Measurements from ENCODE around the gene TNP2. TPM values are rescaled to one million over a fixed set of nuclear protein-coding genes. Genes with fewer than 3 reads are reported as not detected.

Gene TNP2
- total RNA-seq, 1 experiment from 2014 or later = not detected

GRCh38 chr16:11272484-11272883 lies 3.4 kb upstream of the TNP2 start:
- Histone ChIP-seq H3K79me2 (ENCODE audit: insufficient read depth, low read length) (no peaks in the 10 kb centered on the region), H3K27me3 (ENCODE audit: insufficient read depth, low read length) (no peaks in the 10 kb centered on the region), H2AFZ (ENCODE audit: low read depth, low read length, poor library complexity, severe bottlenecking) (no peak overlapping the region), H3K4me1 (ENCODE audit: control insufficient read depth in 1 of 2, insufficient read depth in 2 of 2, low read length in 2 of 2) (no peaks in the 10 kb centered on the region), H3K9ac (ENCODE audit: low read length) (no peak overlapping the region), H3K36me3 (ENCODE audit: control insufficient read depth in 1 of 2, insufficient read depth in 2 of 2, low read length in 2 of 2) (no peaks in the 10 kb centered on the region), H3K9me2 (ENCODE audit: insufficient read depth) (no peaks in the 10 kb centered on the region), H3K4me3 (replicated peaks in 1 of 2; ENCODE audit: low read depth in 1 of 2, low read length in 2 of 2) (no peak overlapping the region), H4K20me1 (ENCODE audit: insufficient read depth) (no peaks in the 10 kb centered on the region), H3K27ac (ENCODE audit: low read depth, low read length) (no peak overlapping the region), H3K4me2 (ENCODE audit: low read length) (no peak overlapping the region), H3K9me3 (ENCODE audit: control insufficient read depth in 1 of 2, insufficient read depth in 1 of 2, low read depth in 1 of 2, low read length in 2 of 2) (no peaks in the 10 kb centered on the region)
- no TSS peak for BruUV-seq (replicated peaks)
- ChIA-PET CTCF (no interaction called here), POLR2A (interaction anchor here (1.4 kb wide), 1 partner anchor 17 kb away, joined by 5 read pairs; the partner anchor contains the start of gene SOCS1), RAD21 (ENCODE audit: low non-redundant PET in 1 of 2, low total read pairs in 2 of 2, uncharacterized antibody in 2 of 2, unreplicated experiment in 2 of 2) (no interaction called here)
- ATAC-seq = no peak
- intact Hi-C loops (cut with micrococcal nuclease) = no loop called here
- TF ChIP-seq ZFX (IDR thresholded peaks at IDR 0.05) = no peak
- no peak for TF ChIP-seq TCF7L2 (IDR thresholded peaks at IDR 0.05; ENCODE audit: borderline replicate concordance, extremely low read depth, insufficient read depth, insufficient read length)
- TF ChIP-seq RAD21 (IDR thresholded peaks at IDR 0.05; ENCODE audit: low read depth) = no peak
- TF ChIP-seq SIN3A (IDR thresholded peaks at IDR 0.05; ENCODE audit: low read depth) = no peak
- no peak for TF ChIP-seq CBX3 (IDR thresholded peaks at IDR 0.05; ENCODE audit: low read depth)
- TF ChIP-seq JUND (IDR thresholded peaks at IDR 0.05) = no peak
- TF ChIP-seq CEBPB (IDR thresholded peaks at IDR 0.05; ENCODE audit: low read depth) = no peak
- TF ChIP-seq CTCF (IDR thresholded peaks at IDR 0.05 in 2 of 3, conservative IDR thresholded peaks at IDR 0.05 in 1 of 3; ENCODE audit: borderline replicate concordance in 1 of 3, insufficient read depth in 1 of 3, low read depth in 2 of 3, low read length in 2 of 3) = no peak
- no peak for TF ChIP-seq FOSL1 (IDR thresholded peaks at IDR 0.05; ENCODE audit: low read depth)
- no peak for TF ChIP-seq SP1 (IDR thresholded peaks at IDR 0.05; ENCODE audit: low read depth)
- TF ChIP-seq SRF (IDR thresholded peaks at IDR 0.05; ENCODE audit: low read depth) = no peak
- no peak for TF ChIP-seq POLR2AphosphoS5 (IDR thresholded peaks at IDR 0.05; ENCODE audit: low read depth, low read length)
- TF ChIP-seq ATF3 (IDR thresholded peaks at IDR 0.05) = no peak
- no peak for TF ChIP-seq REST (IDR thresholded peaks at IDR 0.05; ENCODE audit: low read depth)
- TF ChIP-seq YY1 (IDR thresholded peaks at IDR 0.05; ENCODE audit: extremely low read depth, insufficient replicate concordance, low read depth, low read length) = no peak
- no peak for TF ChIP-seq MAX (IDR thresholded peaks at IDR 0.05)
- TF ChIP-seq ELF1 (IDR thresholded peaks at IDR 0.05; ENCODE audit: borderline replicate concordance, low read depth) = no peak
- no peak for TF ChIP-seq ZNF274 (IDR thresholded peaks at IDR 0.05; ENCODE audit: low read depth, low read length)
- TF ChIP-seq POLR2A (IDR thresholded peaks at IDR 0.05; ENCODE audit: borderline replicate concordance, extremely low read depth, insufficient read depth, insufficient read length) = no peak
- TF ChIP-seq EGR1 (IDR thresholded peaks at IDR 0.05; ENCODE audit: low read depth) = no peak
- DNase-seq (ENCODE audit: low read depth, low spot score) = no peak
